Measurements from ENCODE around the gene GNG4.
A peak's percentile ranks its signal among the peaks of the same experiment; 100 is the strongest.
"Not testable (repeated sequence)": the region's sequence is repeated elsewhere in the genome, so short reads cannot be mapped to it uniquely, and the experiment has no call there.

GNG4 gene

DNA sequence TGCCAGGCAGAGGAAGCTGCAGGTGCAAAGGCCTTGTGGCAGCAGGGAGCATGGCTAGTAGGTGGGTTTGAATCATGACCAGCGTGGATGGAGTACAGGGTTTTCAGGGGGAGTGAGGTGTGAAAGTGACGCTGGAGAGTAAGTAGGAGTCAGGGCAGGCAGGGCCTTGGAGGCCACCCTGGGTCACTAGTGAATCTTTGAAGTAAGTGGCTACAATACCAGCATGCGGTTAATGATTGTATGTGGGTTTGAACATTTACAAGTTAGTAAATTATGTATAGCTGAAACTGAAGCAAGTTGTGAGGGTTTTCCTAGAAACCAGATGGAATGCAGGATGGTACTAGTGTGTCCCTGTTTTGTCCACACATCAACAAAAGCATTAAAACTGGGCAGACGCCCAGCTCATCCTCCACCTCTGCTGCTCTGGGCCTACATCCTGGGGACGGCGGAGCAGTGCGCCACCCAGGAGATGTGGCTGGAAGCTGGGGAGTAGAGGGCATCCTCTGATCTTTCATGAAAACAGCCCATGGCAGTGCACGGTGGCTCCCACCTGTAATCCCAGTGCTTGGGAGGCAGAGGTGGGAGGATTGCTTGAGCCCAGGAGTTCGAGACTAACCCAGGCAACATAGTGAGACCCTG is 104.2 kb downstream of the GNG4 start:
- DNase-seq (ENCODE audit: low spot score): no peak
- FAIRE-seq: no peak

DNA sequence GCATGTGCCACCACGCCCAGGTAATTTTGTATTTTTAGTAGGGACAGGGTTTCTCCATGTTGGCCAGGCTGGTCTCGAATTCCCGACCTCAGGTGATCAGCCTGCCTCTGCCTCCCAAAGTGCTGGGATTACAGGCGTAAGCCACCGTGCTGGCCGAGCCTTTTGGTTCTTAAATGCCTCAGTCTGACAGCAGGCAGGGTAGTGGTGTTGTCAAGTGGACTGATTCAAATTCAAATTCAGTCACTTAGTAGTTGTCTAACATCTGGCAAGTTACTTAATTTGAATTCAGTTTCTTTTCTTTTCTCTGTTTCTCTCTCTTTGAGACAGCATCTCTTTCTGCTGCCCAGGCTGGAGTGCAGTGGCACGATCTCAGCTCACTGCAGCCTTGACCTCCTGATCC is 106.7 kb downstream of the GNG4 start:
- DNase-seq (ENCODE audit: low spot score); FAIRE-seq: not testable (repeated sequence)

DNA sequence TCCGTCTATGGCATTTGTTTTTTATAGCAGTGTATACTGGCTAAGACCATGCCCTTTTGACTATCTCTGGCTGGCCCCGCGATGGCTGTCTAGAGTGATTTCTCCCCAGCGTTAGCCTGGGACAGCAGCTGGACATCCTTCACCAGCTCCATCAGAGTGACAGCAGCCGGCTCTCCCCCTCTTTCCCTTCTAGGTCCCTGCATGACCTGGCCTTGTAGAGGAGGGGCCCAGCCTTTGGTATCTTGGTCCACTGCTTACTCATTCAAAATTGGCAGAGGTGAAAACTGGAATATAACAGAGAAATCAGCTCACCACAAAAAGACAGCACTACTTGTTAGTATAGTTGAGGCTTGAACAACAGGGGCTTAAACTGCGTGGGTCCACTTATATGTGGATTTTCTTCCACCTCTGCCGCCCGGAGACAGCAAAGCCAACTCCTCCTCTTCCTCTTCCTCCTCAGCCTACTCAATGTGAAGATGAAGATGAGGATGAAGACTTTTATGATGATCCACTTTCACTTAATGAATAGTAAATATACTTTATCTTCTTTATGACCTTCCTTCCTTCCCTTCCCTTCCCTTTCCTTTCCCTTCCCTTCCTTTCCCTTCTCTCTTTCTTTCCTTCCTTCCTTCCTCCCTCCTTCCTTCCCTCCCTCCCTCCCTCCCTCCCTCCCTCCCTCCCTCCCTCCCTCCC is 116.0 kb downstream of the GNG4 start:
- no peak for FAIRE-seq

DNA sequence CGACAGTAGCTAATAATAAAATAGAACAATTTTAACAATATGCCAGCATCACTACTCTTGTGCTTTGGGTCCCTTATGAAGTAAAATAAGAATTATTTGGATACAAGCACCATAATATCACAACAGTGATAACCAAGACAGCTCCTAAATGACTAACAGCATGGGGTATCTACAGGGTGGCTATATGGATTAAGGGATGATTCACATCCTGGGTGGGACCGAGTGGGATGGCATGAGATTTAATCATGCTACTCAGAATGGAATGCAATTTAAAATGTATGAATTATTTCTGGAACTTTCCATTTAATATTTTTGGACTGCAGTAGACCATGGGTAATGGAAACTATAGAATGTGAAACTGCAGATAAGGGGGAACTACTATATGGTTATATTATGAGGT is 117.2 kb downstream of the GNG4 start:
- DNase-seq (ENCODE audit: low spot score) (peak; percentile 49), FAIRE-seq (peak; percentile 43)

More for the DNA sequence above, 116.0 kb downstream of the GNG4 start:
- no peak for DNase-seq (ENCODE audit: low spot score)

DNA sequence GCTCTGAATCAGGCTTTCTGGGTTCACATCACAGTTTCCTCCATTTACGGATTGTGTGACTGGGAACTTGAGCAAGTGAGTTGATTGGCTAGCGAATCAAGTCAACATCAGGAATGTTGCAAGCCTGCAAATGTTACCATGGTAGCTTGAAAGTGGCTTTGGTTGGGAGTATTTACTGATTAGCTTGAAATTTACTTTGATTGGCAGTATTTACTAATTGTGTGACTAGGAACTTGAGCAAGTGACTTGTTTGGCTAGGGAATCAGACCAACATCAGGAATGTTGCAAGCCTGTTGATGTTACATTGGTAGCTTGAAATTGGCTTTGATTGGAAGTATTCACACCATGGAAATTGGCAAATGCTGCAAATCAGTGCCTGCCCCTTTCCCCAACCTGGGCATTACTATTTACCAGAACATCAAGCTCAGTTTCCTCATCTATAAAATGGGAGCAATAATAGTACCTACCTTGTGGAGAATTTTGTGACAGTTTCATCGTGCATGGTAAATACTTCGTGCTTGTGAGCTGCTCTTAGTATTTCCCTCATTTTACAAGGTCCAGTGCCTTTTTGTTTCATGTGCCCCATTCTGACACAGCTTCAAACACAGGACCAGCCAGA is 122.3 kb downstream of the GNG4 start:
- DNase-seq (ENCODE audit: low spot score): no peak
- no peak for FAIRE-seq

DNA sequence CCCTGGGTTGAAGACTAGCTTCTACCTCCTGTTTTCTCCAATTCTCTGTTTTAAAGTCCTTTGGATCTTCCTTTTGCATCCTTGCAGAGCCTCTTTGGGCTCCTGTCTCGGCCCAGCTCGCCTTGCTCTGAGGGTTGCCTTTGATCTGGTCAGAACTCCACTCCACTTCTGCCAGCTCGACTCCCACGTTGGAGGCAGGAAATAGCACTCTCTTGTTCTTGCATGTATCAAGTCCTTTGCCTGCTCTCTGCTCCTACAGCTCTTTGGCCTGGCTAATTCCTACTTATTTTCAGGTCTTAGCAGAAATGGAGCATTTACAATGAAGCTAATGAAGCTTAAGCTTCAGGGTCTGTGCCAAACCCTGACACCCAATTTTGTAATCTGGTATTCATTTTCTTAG is 124.3 kb downstream of the GNG4 start:
- no peak for FAIRE-seq
- no peak for DNase-seq (ENCODE audit: low spot score)

DNA sequence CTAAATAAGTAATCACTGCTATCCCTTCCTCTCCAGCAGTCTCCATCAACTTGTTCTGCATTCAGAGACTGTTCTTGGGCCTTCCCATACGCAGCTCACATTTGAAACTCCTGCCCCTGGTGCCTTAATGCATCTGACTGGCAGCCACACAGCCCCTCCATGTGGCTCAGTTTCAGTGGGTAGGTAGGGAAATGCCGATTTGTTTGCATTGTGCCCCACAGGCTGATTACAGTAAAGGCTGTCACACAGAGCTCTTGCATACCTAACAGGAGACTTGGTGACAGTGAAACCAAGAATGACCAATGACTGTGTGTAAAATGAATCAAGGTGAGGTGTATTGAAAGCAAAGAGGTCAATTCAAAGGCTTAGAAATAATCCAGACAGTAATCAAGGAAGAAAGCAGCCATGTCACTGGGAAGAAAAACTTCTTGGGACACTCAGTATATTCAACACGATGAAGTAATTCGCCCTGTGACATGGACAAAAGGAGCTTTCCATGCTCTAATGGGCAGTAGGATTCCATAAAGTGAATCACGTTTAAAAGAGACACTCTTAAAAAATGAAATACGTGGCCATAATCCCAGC is 132.6 kb downstream of the GNG4 start:
- FAIRE-seq (peak; percentile 57), DNase-seq (ENCODE audit: low spot score) (peak; percentile 78)

DNA sequence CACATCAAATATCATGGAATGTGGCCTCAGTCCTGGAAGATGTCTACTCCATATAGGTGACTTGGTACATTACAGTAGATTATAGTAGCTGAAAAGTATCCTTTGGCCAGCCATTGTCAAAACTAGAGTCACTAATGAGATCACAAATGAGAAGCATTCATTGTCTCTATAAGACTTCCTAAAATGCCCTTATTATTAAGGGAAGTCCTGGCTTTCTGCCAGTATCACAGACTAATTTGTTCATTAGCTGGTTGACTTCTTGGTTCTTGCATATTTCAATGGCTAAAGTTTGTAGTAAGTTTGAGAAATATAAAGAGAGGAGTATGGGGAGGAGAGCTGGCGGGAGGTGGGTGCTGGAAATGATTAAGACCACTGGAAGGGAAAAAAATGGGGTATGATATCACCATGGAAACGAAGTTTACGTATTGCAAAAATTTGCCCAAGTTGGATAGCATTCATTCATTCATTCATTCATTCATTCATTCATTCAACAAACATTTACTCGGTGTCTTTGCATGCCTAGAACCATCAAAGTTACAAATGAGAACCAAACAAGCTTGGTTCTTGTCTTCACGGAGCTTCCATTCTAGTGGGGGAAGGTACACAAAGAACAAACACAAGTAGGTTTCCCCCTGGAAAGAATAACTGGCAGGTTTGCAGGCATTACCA is 133.6 kb downstream of the GNG4 start:
- DNase-seq (ENCODE audit: low spot score) (no peak), FAIRE-seq (no peak)

DNA sequence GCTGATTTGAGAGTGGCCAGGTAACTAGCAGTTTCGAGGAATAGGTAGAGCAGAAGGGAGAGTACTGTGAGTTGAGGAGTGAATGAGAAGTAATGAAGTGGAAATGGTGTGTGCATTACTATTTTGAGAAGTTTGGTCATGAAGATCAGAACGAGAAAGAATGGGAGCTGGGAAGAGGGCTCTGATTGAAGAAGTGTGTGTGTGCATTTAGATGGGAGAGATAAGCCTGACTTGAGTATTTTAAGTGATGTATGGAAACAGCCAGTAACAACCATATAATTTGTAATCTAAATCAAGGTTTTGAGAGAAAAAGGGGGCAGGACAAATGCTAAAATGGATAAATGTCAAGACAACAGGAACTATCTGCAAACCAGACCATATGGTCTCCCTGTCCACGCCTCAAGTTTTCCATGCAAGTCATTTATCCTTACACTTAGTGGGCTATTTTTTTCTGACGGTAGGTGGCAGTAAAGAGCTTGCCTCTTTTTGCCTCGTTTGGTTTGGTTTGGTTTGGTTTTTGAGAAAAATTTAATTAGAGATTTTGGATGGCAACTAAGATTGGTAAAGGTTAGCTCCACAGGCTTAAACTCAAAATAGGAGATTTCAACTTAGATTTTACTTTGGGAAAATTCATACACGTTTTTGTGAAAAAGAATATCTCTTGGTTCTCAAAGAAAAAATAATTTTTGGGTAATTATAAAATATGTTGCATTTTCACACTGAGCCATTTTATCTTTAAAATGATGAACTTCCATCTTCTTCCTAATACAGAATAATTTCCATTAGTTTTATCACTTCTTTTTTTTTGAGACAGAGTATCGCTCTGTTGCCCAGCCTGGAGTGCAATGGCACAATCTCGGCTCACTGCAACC is 135.9 kb downstream of the GNG4 start:
- DNase-seq (ENCODE audit: low spot score) (peak; percentile 57), FAIRE-seq (peak; percentile 79)

DNA sequence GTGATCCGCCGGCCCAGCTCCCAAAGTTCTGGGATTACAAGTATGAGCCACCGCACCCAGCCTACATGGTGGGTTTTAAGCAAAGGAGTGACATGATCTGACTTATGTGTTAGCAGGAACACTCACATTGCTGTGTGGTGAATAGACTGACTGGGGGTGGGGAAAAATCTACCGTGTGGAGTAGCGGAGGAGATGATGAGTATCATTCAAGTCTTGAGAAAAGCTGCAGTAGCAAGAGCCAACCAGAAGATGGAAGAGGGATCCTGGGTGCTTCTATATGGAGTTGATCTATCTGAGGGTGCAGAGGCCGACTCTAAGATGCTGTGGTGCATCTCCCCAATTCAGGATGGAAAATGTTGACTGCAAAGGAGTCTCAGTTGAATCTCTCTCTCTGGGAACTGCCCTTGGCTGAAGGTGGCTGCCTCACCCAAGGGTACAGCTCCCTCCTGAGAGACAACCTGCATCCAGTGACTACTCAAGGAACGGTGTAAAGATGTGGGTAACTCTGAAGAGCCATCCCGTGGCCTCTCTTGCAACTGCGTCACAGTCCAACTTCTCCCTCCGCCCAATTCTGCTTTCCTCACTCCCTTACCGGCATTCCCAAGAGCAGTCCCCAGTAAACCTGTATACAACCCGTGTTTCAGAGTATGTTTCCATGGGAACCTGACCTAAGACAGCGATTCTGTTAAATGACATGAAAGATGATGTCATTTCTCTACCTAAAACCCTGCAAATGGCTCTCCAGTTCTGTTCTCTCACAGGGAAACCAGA is 137.9 kb downstream of the GNG4 start:
- no peak for DNase-seq (ENCODE audit: low spot score)
- no peak for FAIRE-seq

DNA sequence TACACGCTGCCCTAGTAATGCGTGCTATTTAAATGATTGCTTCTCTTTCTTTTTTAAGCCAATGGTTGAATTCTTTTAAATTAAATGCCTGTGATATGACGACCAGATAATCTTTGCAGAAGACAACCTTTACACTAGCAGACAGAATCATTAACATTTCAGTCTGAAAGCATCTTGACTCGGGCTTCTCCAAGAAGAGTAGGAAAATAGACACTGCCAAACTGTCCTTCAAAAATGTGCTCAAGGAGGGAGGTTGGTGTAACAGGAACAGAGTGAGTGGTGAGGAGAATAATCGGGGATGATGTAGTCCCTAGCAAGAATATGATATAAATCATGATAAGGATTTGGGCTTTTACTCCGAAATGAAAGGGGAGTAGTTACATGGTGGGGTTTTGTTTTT is 138.8 kb downstream of the GNG4 start:
- DNase-seq (ENCODE audit: low spot score): no peak
- no peak for FAIRE-seq

DNA sequence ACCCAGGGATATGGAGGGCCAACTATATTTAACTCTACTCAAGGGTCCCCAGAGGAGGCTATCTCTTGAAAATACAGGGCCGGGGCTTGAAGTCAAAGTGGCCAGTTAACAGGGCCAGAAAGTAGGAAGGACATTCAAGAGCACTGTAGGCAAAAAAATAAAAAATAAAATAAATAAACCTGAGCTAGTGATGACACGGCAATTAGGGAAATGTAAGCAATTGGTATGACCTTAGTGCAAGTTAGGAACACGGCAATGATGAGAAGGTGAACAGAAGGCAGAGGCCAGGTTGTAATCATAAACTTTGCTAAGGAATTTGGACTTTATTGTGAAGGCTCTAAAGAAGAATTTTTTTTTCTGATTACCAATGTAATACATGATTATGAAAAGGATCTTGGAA is 142.0 kb downstream of the GNG4 start:
- DNase-seq (ENCODE audit: low spot score) (no peak), FAIRE-seq (no peak)

DNA sequence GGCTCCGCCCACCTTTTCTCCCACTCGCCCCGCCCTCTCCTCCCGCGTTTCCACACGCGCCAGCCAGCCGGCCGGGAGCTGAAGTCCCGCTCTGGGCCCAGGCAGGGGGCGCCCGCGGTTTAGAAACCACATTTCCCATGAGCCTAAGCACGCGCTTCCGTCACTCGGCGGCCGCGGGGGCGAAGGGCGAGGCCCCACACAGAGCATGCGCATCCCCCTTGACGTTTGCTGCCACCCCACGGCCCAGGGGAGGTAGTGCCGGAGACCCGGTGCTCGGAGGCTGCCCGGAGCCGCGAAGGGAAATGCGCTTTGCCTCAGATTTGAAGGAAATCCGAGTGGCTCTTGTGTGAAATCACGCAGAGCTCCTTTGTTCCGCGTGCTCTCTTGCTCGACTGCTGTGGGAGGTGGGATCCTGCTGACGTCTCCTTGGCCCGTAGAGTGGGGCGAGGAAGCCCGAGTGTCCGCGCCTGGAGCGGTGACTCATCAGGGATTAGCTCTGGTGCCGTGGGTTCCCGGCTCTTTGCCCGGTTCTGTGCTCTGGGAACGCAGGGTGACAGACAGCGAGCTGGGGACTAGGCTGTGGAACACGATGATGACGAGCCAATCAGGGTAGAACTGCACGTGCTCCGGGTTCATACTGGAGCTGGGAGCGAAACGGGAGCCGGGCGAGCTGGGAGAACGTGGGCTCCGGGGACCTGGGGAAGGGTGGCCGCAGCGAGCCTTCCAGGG is 144.9 kb downstream of the GNG4 start:
- peak; percentile 78 for FAIRE-seq

DNA sequence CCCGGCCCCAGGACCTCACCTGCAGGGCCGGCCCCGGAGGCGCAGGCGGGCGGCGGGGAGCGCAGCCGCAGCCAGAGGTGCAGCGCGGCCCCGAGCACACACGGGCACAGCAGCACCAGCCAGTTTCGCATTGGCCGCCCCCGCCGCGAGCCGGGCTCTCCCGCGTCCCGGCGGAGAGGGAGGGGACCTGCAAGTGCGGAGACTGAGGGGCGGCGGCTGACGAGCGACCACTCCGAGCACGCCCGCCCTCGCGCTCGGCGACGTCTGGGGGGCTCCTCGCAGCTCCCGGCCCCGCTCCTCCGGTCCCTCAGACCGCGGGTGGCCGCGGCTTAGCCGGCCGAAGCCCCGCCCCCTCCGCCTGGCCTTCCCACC is 145.5 kb downstream of the GNG4 start, which contains the start of gene B3GALNT2:
Gene B3GALNT2, minus strand, starts transcription at position 331 of the 372 bp plus-strand sequence. Its CDS starts 200 bp downstream, at position 131.
- FAIRE-seq (no peak), DNase-seq (ENCODE audit: low spot score) (no peak)

More for the DNA sequence above, 144.9 kb downstream of the GNG4 start:
- peak; percentile 98 for DNase-seq (ENCODE audit: low spot score)

DNA sequence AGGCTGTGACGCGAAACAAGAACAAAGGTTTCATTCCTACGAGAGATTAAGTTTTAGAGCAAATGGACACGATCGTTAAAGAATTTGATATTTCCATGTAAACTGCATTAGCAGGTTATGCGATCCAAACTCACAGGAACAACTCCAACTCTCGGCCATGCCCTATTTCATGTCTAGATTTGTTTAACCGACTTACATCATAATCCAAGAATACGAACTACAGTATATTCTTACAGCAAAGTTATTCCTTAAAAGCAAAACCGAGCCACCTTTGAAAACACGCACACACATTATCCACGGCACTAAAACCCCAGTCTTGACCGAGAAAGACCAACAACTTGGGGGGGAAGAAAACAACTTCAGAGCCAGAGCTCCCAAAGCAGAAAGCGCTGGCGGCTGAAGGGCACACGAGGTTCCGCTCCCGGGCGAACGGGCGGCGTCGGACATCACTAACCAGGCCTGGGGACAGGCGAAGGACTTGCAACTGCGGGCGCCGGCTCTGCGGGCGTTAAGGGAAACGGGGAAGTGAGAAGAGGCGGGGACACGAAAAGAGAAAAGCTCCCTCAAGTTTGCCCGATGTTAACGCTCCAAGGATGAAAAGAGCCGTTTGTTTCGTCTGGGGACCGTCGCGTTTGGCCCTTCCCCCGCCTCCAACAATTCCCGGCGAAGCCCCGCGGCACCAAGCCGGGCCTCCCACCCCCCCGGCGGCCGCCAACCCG is 146.0 kb downstream of the GNG4 start:
- FAIRE-seq (no peak), DNase-seq (ENCODE audit: low spot score) (peak; percentile 31)

DNA sequence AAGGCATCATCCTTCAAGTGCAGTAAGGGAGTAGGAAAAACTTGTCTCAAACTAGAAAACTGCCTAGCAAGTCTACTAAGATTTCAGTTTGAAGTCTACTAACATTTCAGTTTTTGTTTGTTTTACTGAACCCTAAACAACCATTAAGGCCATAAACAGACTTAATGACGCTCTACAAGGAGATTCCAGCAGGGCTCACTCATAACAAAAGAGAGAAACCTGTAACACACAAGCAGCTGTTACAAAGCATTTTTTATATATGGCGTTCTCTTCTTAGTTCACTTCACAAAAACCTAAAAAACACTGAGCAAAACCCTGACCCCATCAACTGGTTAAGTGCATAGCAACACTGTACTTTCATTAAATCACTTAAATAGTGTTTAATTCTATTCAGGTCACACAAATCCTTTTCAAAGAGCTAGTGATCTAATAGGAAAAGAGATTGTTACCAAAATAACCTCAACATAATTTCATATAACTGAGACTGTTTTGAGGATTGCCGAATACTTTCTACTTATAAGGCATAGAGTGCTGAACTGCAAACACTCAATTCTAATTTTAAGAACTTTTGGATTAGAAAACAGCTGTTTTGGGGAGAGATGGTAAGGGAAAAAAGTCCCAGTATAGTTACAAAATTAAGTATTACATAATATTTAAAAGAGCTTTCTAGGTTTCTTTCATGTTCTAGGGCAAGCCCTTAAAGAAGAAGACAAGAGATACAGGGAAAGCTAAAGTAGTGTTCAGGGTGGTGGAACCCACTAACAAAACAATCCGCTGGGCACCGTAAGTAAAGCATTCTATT is 146.8 kb downstream of the GNG4 start:
- FAIRE-seq: no peak
- DNase-seq (ENCODE audit: low spot score): no peak

DNA sequence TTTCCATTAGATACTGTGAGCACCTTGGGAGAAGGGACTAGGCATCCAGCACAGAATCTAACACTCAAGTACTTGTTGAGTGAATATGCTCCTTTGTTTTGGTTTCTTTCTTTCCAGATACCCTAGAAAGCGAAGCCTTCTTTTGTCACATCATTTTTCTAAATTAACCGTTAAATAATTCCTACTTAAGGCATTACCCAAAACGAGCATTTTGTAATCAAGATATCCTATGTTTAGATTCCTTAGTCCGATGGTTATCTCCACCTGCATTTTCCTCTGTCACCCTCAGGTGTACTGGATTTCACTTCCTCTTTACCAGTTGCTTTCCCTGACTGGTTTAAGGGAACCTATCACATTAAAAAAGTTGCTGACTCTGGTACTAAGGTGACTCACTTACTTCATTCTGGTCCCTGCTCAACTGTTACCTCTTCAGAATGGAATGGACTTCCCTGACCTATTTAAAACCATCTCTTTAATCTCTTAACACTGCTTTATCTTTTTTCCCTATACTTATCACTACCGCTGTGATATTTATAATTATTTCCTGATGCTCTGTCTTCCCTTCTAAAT is 148.5 kb downstream of the GNG4 start:
- DNase-seq (ENCODE audit: low spot score) (peak; percentile 39), FAIRE-seq (peak; percentile 40)
